ENCODE data around the gene FGF12.
A peak's percentile ranks its signal among the peaks of the same experiment; 100 is the strongest.

FGF12 gene

GRCh38 chr3:192279664-192280063, 447.7 kb downstream of the FGF12 start:
- Histone ChIP-seq H3K36me3 (ENCODE audit: control insufficient read depth in 1 of 2, insufficient read depth in 2 of 2, low read length in 2 of 2) (no peaks in the 10 kb centered on the region), H3K27ac (ENCODE audit: low read depth, low read length) (no peak overlapping the region), H3K79me2 (ENCODE audit: control insufficient read depth, insufficient read depth, low read length, poor library complexity) (no peaks in the 10 kb centered on the region), H2BK12ac (ENCODE audit: low read length) (no peak overlapping the region), H3K4me1 (ENCODE audit: control insufficient read depth in 1 of 2, insufficient read depth in 2 of 2, low read length in 2 of 2) (no peaks in the 10 kb centered on the region), H2BK120ac (ENCODE audit: insufficient read depth, low read length, poor library complexity) (no peak overlapping the region), H2BK5ac (ENCODE audit: low read depth, low read length, poor library complexity) (no peak overlapping the region), H3K14ac (ENCODE audit: low read length) (no peak overlapping the region), H4K12ac (ENCODE audit: low read depth, low read length) (no peak overlapping the region), H2AK5ac (ENCODE audit: low read length) (no peak overlapping the region), H3K4me3 (ENCODE audit: low read depth, low read length) (no peak overlapping the region), H3K27me3 (ENCODE audit: insufficient read depth, low read length) (no peaks in the 10 kb centered on the region), H3K4me2 (ENCODE audit: low read length) (no peak overlapping the region), H3K18ac (ENCODE audit: low read length) (no peak overlapping the region), H3K4ac (ENCODE audit: low read depth, low read length) (no peak overlapping the region), H4K8ac (ENCODE audit: low read depth, low read length) (no peak overlapping the region), H4K91ac (ENCODE audit: low read depth, low read length) (no peak overlapping the region), H3K23ac (ENCODE audit: low read length) (no peak overlapping the region), H3K9me3 (ENCODE audit: insufficient read depth, low read depth, low read length) (no peaks in the 10 kb centered on the region), H3K79me1 (ENCODE audit: low read length) (no peaks in the 10 kb centered on the region), H2AFZ (ENCODE audit: insufficient read depth, low read length, poor library complexity) (no peak overlapping the region), H3K9ac (ENCODE audit: low read length) (no peak overlapping the region)
- no peak for DNase-seq
- no CpG with 5 or more reads among the region's 1 CpG for WGBS (ENCODE audit: extremely low coverage, insufficient coverage, insufficient read length)

GRCh38 chr3:192277477-192277876, 449.9 kb downstream of the FGF12 start:
- Histone ChIP-seq H2AFZ (ENCODE audit: insufficient read depth, low read length, poor library complexity) (no peak overlapping the region), H2AK5ac (ENCODE audit: low read length) (no peak overlapping the region), H2BK12ac (ENCODE audit: low read length) (no peak overlapping the region), H3K4ac (ENCODE audit: low read depth, low read length) (no peak overlapping the region), H3K14ac (ENCODE audit: low read length) (no peak overlapping the region), H4K91ac (ENCODE audit: low read depth, low read length) (no peak overlapping the region), H3K4me2 (ENCODE audit: low read length) (no peak overlapping the region), H3K27ac (ENCODE audit: low read depth, low read length) (no peak overlapping the region), H3K9me3 (ENCODE audit: insufficient read depth, low read depth, low read length) (no peaks in the 10 kb centered on the region), H4K8ac (ENCODE audit: low read depth, low read length) (no peak overlapping the region), H3K9ac (ENCODE audit: low read length) (peak overlapping the region; percentile 40), H3K79me2 (ENCODE audit: control insufficient read depth, insufficient read depth, low read length, poor library complexity) (no peaks in the 10 kb centered on the region), H3K4me3 (ENCODE audit: low read depth, low read length) (no peak overlapping the region), H3K4me1 (ENCODE audit: control insufficient read depth in 1 of 2, insufficient read depth in 2 of 2, low read length in 2 of 2) (no peaks in the 10 kb centered on the region), H3K79me1 (ENCODE audit: low read length) (no peaks in the 10 kb centered on the region), H3K27me3 (ENCODE audit: insufficient read depth, low read length) (no peaks in the 10 kb centered on the region), H3K18ac (ENCODE audit: low read length) (no peak overlapping the region), H4K12ac (ENCODE audit: low read depth, low read length) (no peak overlapping the region), H2BK120ac (ENCODE audit: insufficient read depth, low read length, poor library complexity) (no peak overlapping the region), H2BK5ac (ENCODE audit: low read depth, low read length, poor library complexity) (no peak overlapping the region), H3K23ac (ENCODE audit: low read length) (no peak overlapping the region), H3K36me3 (ENCODE audit: control insufficient read depth in 1 of 2, insufficient read depth in 2 of 2, low read length in 2 of 2) (no peaks in the 10 kb centered on the region)
- no peak for DNase-seq
- no CpG with 5 or more reads among the region's 9 CpGs for WGBS (ENCODE audit: extremely low coverage, insufficient coverage, insufficient read length)

DNA sequence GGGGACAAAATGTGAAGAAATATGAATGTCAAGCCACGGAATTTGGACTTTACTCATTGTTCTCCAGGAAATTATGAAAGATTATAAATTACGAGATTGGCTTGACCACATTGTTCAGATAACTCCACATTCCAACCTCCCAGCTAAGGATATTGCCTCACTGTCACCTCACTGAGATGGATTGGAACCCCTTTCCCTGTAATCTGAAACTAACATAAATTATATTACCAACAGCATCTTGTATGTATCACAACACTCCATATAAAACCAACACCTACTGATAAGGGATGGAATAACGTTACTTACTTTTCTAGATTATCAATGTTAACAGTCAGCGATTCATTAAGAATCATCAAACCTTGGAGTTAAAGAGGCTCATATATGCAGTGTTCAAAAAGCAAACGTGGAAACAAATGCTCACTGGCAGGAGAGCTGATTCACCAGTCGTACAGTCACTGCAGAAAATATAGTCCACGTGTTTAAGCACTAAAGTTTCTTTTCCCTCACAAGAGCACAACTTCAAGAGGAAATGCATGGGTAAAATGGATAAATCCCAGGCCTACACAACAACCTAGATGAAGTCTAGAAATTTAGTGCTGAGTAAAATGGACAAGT, 451.5 kb downstream of the FGF12 start:
- no peaks in the 10 kb centered on the region for H3K79me2 ChIP-seq (ENCODE audit: control insufficient read depth, insufficient read depth, low read length, poor library complexity)
- H2BK120ac ChIP-seq (ENCODE audit: insufficient read depth, low read length, poor library complexity) = no peak overlapping the region
- no peak overlapping the region for H3K4me3 ChIP-seq (ENCODE audit: low read depth, low read length)
- H4K91ac ChIP-seq (ENCODE audit: low read depth, low read length) = no peak overlapping the region
- no peak overlapping the region for H2AK5ac ChIP-seq (ENCODE audit: low read length)
- no peak overlapping the region for H3K27ac ChIP-seq (ENCODE audit: low read depth, low read length)
- no peak overlapping the region for H2AFZ ChIP-seq (ENCODE audit: insufficient read depth, low read length, poor library complexity)
- H3K14ac ChIP-seq (ENCODE audit: low read length) = no peak overlapping the region
- H3K4ac ChIP-seq (ENCODE audit: low read depth, low read length) = no peak overlapping the region
- no peak overlapping the region for H4K8ac ChIP-seq (ENCODE audit: low read depth, low read length)
- H2BK12ac ChIP-seq (ENCODE audit: low read length) = no peak overlapping the region
- no peak overlapping the region for H3K18ac ChIP-seq (ENCODE audit: low read length)
- H3K4me2 ChIP-seq (ENCODE audit: low read length) = no peak overlapping the region
- no peak for DNase-seq
- no peaks in the 10 kb centered on the region for H3K9me3 ChIP-seq (ENCODE audit: insufficient read depth, low read depth, low read length)
- no peak overlapping the region for H3K23ac ChIP-seq (ENCODE audit: low read length)
- no peaks in the 10 kb centered on the region for H3K79me1 ChIP-seq (ENCODE audit: low read length)
- no peak overlapping the region for H4K12ac ChIP-seq (ENCODE audit: low read depth, low read length)
- no peaks in the 10 kb centered on the region for H3K27me3 ChIP-seq (ENCODE audit: insufficient read depth, low read length)
- no peak overlapping the region for H2BK5ac ChIP-seq (ENCODE audit: low read depth, low read length, poor library complexity)
- H3K9ac ChIP-seq (ENCODE audit: low read length) = no peak overlapping the region
- H3K4me1 ChIP-seq (ENCODE audit: control insufficient read depth in 1 of 2, insufficient read depth in 2 of 2, low read length in 2 of 2) = no peaks in the 10 kb centered on the region
- no peaks in the 10 kb centered on the region for H3K36me3 ChIP-seq (ENCODE audit: control insufficient read depth in 1 of 2, insufficient read depth in 2 of 2, low read length in 2 of 2)
- WGBS (ENCODE audit: extremely low coverage, insufficient coverage, insufficient read length) = no CpG with 5 or more reads among the region's 7 CpGs

GRCh38 chr3:192273697-192274010, 453.7 kb downstream of the FGF12 start:
- H3K4me3 ChIP-seq (ENCODE audit: low read depth, low read length) = no peak overlapping the region
- H2BK12ac ChIP-seq (ENCODE audit: low read length) = no peak overlapping the region
- no peaks in the 10 kb centered on the region for H3K79me2 ChIP-seq (ENCODE audit: control insufficient read depth, insufficient read depth, low read length, poor library complexity)
- no peak overlapping the region for H2BK5ac ChIP-seq (ENCODE audit: low read depth, low read length, poor library complexity)
- H3K27ac ChIP-seq (ENCODE audit: low read depth, low read length) = no peak overlapping the region
- no peak overlapping the region for H2AK5ac ChIP-seq (ENCODE audit: low read length)
- H3K79me1 ChIP-seq (ENCODE audit: low read length) = no peaks in the 10 kb centered on the region
- no peak overlapping the region for H3K4me2 ChIP-seq (ENCODE audit: low read length)
- no peak overlapping the region for H2AFZ ChIP-seq (ENCODE audit: insufficient read depth, low read length, poor library complexity)
- no peak overlapping the region for H3K9ac ChIP-seq (ENCODE audit: low read length)
- H3K14ac ChIP-seq (ENCODE audit: low read length) = no peak overlapping the region
- H3K4ac ChIP-seq (ENCODE audit: low read depth, low read length) = no peak overlapping the region
- H4K8ac ChIP-seq (ENCODE audit: low read depth, low read length) = no peak overlapping the region
- H3K36me3 ChIP-seq (ENCODE audit: control insufficient read depth in 1 of 2, insufficient read depth in 2 of 2, low read length in 2 of 2) = no peaks in the 10 kb centered on the region
- H3K4me1 ChIP-seq (ENCODE audit: control insufficient read depth in 1 of 2, insufficient read depth in 2 of 2, low read length in 2 of 2) = no peaks in the 10 kb centered on the region
- H2BK120ac ChIP-seq (ENCODE audit: insufficient read depth, low read length, poor library complexity) = no peak overlapping the region
- no peak overlapping the region for H4K91ac ChIP-seq (ENCODE audit: low read depth, low read length)
- H3K23ac ChIP-seq (ENCODE audit: low read length) = no peak overlapping the region
- DNase-seq = peak; percentile 3 to 17
- no peak overlapping the region for H3K18ac ChIP-seq (ENCODE audit: low read length)
- no CpG with 5 or more reads among the region's 3 CpGs for WGBS (ENCODE audit: extremely low coverage, insufficient coverage, insufficient read length)
- no peaks in the 10 kb centered on the region for H3K27me3 ChIP-seq (ENCODE audit: insufficient read depth, low read length)
- H4K12ac ChIP-seq (ENCODE audit: low read depth, low read length) = no peak overlapping the region
- H3K9me3 ChIP-seq (ENCODE audit: insufficient read depth, low read depth, low read length) = no peaks in the 10 kb centered on the region
